T-helper 1 cell treated with Interleukin-12 subunit alpha and Interleukin-12 subunit beta and Interleukin-4 antibody, amounts not matched to agents 30 μg/mL and 1 μg/mL, for 36 hours (primary cell): ENCODE data around the gene IL1A.

Experiments used
- H3K27ac Mint-ChIP-seq: one replicate; pipeline ENCODE4 v1.8.0; 2021; ENCODE audit warnings: mild to moderate bottlenecking, mixed read lengths
- H3K27me3 Mint-ChIP-seq: one replicate; pipeline ENCODE4 v1.8.0; 2021; ENCODE audit warnings: low read depth, mixed read lengths
- H3K36me3 Mint-ChIP-seq: one replicate; pipeline ENCODE4 v1.8.0; 2021; ENCODE audit warnings: low read depth, mixed read lengths
- H3K4me1 Mint-ChIP-seq: one replicate; pipeline ENCODE4 v1.8.0; 2021; ENCODE audit warnings: low read depth, mixed read lengths
- H3K4me3 Mint-ChIP-seq: one replicate; pipeline ENCODE4 v1.8.0; 2021; ENCODE audit warnings: mild to moderate bottlenecking, moderate library complexity, mixed read lengths
- H3K9me3 Mint-ChIP-seq: one replicate; pipeline ENCODE4 v1.8.0; 2021; ENCODE audit warnings: mixed read lengths

The IL1A gene

GRCh38 chr2:112825706-112826105 lies 41.4 kb upstream of the IL1A start:
- H3K9me3 Mint-ChIP-seq = no peaks in the 10 kb centered on the region
- peaks cover 7% of the 10 kb centered on the region for H3K27me3 Mint-ChIP-seq
- peaks cover 28% of the 10 kb centered on the region for H3K4me1 Mint-ChIP-seq
- H3K27ac Mint-ChIP-seq = no peak overlapping the region
- H3K36me3 Mint-ChIP-seq = peaks cover 3% of the 10 kb centered on the region
- H3K4me3 Mint-ChIP-seq = no peak overlapping the region

- H3K27ac Mint-ChIP-seq = no peak overlapping the region
- H3K4me1 Mint-ChIP-seq = peaks cover 33% of the 10 kb centered on the region
- H3K4me3 Mint-ChIP-seq = no peak overlapping the region
- peaks cover 7% of the 10 kb centered on the region for H3K27me3 Mint-ChIP-seq
- H3K9me3 Mint-ChIP-seq = no peaks in the 10 kb centered on the region
- H3K36me3 Mint-ChIP-seq = peaks cover 3% of the 10 kb centered on the region
These were observed 40.4 kb upstream of the IL1A start for GRCh38 chr2:112824694-112825085.

- Mint-ChIP-seq H3K4me1 (peaks cover 32% of the 10 kb centered on the region), H3K27me3 (peaks cover 3% of the 10 kb centered on the region)
These were observed 37.4 kb upstream of the IL1A start for GRCh38 chr2:112821682-112822081.

GRCh38 chr2:112821142-112821541 lies 36.8 kb upstream of the IL1A start:
- H3K27ac Mint-ChIP-seq = peak overlapping the region; percentile 83
- H3K4me1 Mint-ChIP-seq = peaks cover 32% of the 10 kb centered on the region
- H3K9me3 Mint-ChIP-seq = no peaks in the 10 kb centered on the region
- no peak overlapping the region for H3K4me3 Mint-ChIP-seq
- peaks cover 3% of the 10 kb centered on the region for H3K27me3 Mint-ChIP-seq
- H3K36me3 Mint-ChIP-seq = peaks cover 2% of the 10 kb centered on the region

More at GRCh38 chr2:112821682-112822081, 37.4 kb upstream of the IL1A start:
- H3K4me3 Mint-ChIP-seq = peak overlapping the region; percentile 30
- no peaks in the 10 kb centered on the region for H3K9me3 Mint-ChIP-seq
- peaks cover 2% of the 10 kb centered on the region for H3K36me3 Mint-ChIP-seq
- H3K27ac Mint-ChIP-seq = peak overlapping the region; percentile 83

- Mint-ChIP-seq H3K36me3 (peaks cover 2% of the 10 kb centered on the region), H3K4me1 (peaks cover 32% of the 10 kb centered on the region), H3K9me3 (no peaks in the 10 kb centered on the region), H3K27me3 (peaks cover 3% of the 10 kb centered on the region), H3K4me3 (no peak overlapping the region), H3K27ac (peak overlapping the region; percentile 65)
These were observed 36.0 kb upstream of the IL1A start for GRCh38 chr2:112820343-112820742.

- no peak overlapping the region for H3K4me3 Mint-ChIP-seq
- no peak overlapping the region for H3K27ac Mint-ChIP-seq
- peaks cover 25% of the 10 kb centered on the region for H3K4me1 Mint-ChIP-seq
- H3K9me3 Mint-ChIP-seq = no peaks in the 10 kb centered on the region
- H3K27me3 Mint-ChIP-seq = peaks cover 3% of the 10 kb centered on the region
- peaks cover 2% of the 10 kb centered on the region for H3K36me3 Mint-ChIP-seq
These were observed 34.8 kb upstream of the IL1A start for GRCh38 chr2:112819081-112819480.

- peaks cover 23% of the 10 kb centered on the region for H3K4me1 Mint-ChIP-seq
- no peak overlapping the region for H3K4me3 Mint-ChIP-seq
- H3K36me3 Mint-ChIP-seq = peaks cover 2% of the 10 kb centered on the region
- H3K27me3 Mint-ChIP-seq = peaks cover 3% of the 10 kb centered on the region
- no peaks in the 10 kb centered on the region for H3K9me3 Mint-ChIP-seq
- H3K27ac Mint-ChIP-seq = no peak overlapping the region
These were observed 34.0 kb upstream of the IL1A start for GRCh38 chr2:112818094-112818902.

GRCh38 chr2:112817082-112817689 lies 32.9 kb upstream of the IL1A start:
- Mint-ChIP-seq H3K4me3 (no peak overlapping the region), H3K9me3 (no peaks in the 10 kb centered on the region), H3K4me1 (peaks cover 24% of the 10 kb centered on the region), H3K36me3 (no peaks in the 10 kb centered on the region), H3K27me3 (peaks cover 3% of the 10 kb centered on the region), H3K27ac (no peak overlapping the region)

GRCh38 chr2:112814278-112814677 lies 30.0 kb upstream of the IL1A start:
- H3K9me3 Mint-ChIP-seq = peaks cover 15% of the 10 kb centered on the region
- no peak overlapping the region for H3K4me3 Mint-ChIP-seq
- no peak overlapping the region for H3K27ac Mint-ChIP-seq
- peaks cover 18% of the 10 kb centered on the region for H3K4me1 Mint-ChIP-seq
- peaks cover 3% of the 10 kb centered on the region for H3K27me3 Mint-ChIP-seq
- H3K36me3 Mint-ChIP-seq = peaks cover 8% of the 10 kb centered on the region

- H3K4me1 Mint-ChIP-seq = peaks cover 17% of the 10 kb centered on the region
- no peaks in the 10 kb centered on the region for H3K27me3 Mint-ChIP-seq
- peaks cover 22% of the 10 kb centered on the region for H3K9me3 Mint-ChIP-seq
- H3K27ac Mint-ChIP-seq = no peak overlapping the region
- no peak overlapping the region for H3K4me3 Mint-ChIP-seq
- H3K36me3 Mint-ChIP-seq = peaks cover 8% of the 10 kb centered on the region
These were observed 29.1 kb upstream of the IL1A start for GRCh38 chr2:112813280-112813966.

GRCh38 chr2:112812318-112813267 lies 28.3 kb upstream of the IL1A start:
- Mint-ChIP-seq H3K27ac (peak overlapping the region; percentile 12), H3K36me3 (peaks cover 9% of the 10 kb centered on the region)

GRCh38 chr2:112811841-112812306 lies 27.6 kb upstream of the IL1A start:
- no peaks in the 10 kb centered on the region for H3K27me3 Mint-ChIP-seq
- peaks cover 31% of the 10 kb centered on the region for H3K9me3 Mint-ChIP-seq
- peaks cover 17% of the 10 kb centered on the region for H3K4me1 Mint-ChIP-seq
- H3K27ac Mint-ChIP-seq = peak overlapping the region; percentile 12
- H3K36me3 Mint-ChIP-seq = peaks cover 14% of the 10 kb centered on the region
- H3K4me3 Mint-ChIP-seq = no peak overlapping the region

More at GRCh38 chr2:112812318-112813267, 28.3 kb upstream of the IL1A start:
- no peaks in the 10 kb centered on the region for H3K27me3 Mint-ChIP-seq
- peaks cover 24% of the 10 kb centered on the region for H3K9me3 Mint-ChIP-seq
- peaks cover 17% of the 10 kb centered on the region for H3K4me1 Mint-ChIP-seq
- no peak overlapping the region for H3K4me3 Mint-ChIP-seq

GRCh38 chr2:112811276-112811831 lies 27.1 kb upstream of the IL1A start:
- Mint-ChIP-seq H3K27me3 (no peaks in the 10 kb centered on the region), H3K27ac (peak overlapping the region; percentile 75), H3K4me1 (peaks cover 20% of the 10 kb centered on the region)

More at GRCh38 chr2:112811276-112811831, 27.1 kb upstream of the IL1A start:
- peaks cover 17% of the 10 kb centered on the region for H3K36me3 Mint-ChIP-seq
- H3K9me3 Mint-ChIP-seq = peaks cover 36% of the 10 kb centered on the region
- no peak overlapping the region for H3K4me3 Mint-ChIP-seq
